T-helper 1 cell treated with Interleukin-12 subunit alpha and Interleukin-12 subunit beta and Interleukin-4 antibody, amounts not matched to agents 30 ng/mL and 1 ng/mL, for 36 hours (primary cell): ENCODE data around the gene TM6SF1. TPM values are rescaled to one million over a fixed set of nuclear protein-coding genes. Genes with fewer than 3 reads are reported as not detected.
"Not testable (repeated sequence)": the region's sequence is repeated elsewhere in the genome, so short reads cannot be mapped to it uniquely, and the experiment has no call there.

Experiments used
- intact Hi-C: fragments of 100-400 bp; cut with micrococcal nuclease; formaldehyde crosslinking; loops from one replicate; pipeline ENCODE4 v1.15.1; 2024
- total RNA-seq: library from RNA; stranded (reverse); gene quantifications from 2 replicates; pipeline ENCODE4 v1.2.3, GENCODE V29; 2022

Gene TM6SF1
- 13.0 and 15.9 TPM in 2 replicates for total RNA-seq

GRCh38 chr15:83106994-83107840, at the start of gene TM6SF1:
TM6SF1 (plus strand) TSS chr15:83107645; CDS start chr15:83107681, 36 bp downstream.
- intact Hi-C loops: no loop called here

- intact Hi-C loops: no loop called here
These were observed 49.6 kb upstream of the TM6SF1 start for GRCh38 chr15:83057696-83058376.

- intact Hi-C loops: loop anchor here (2.0 kb wide), 1 partner anchor 13 kb away; no protein-coding TSS in a partner anchor
These were observed 45.8 kb upstream of the TM6SF1 start for GRCh38 chr15:83061680-83062079.

GRCh38 chr15:83062768-83063180, 44.7 kb upstream of the TM6SF1 start:
- intact Hi-C loops: loop anchor here (2.0 kb wide), 1 partner anchor 14 kb away; no protein-coding TSS in a partner anchor

- intact Hi-C loops: loop anchor here (2.0 kb wide), 1 partner anchor 15 kb away; no protein-coding TSS in a partner anchor
These were observed 43.9 kb upstream of the TM6SF1 start for GRCh38 chr15:83063551-83063950.

- intact Hi-C loops: loop anchor here (1.0 to 5.0 kb wide), 3 partner anchors 43 to 358 kb away; partner anchors contain the start of gene AP3B2
These were observed 42.6 kb upstream of the TM6SF1 start for GRCh38 chr15:83064859-83065258.

- intact Hi-C loops: loop anchor here (1.0 to 5.0 kb wide), 3 partner anchors 43 to 358 kb away; partner anchors contain the start of gene AP3B2
These were observed 42.0 kb upstream of the TM6SF1 start for GRCh38 chr15:83065431-83065830.

- intact Hi-C loops: loop anchor here (1.0 to 5.0 kb wide), 6 partner anchors 55 to 1019 kb away; partner anchors contain the start of genes AP3B2, C15orf40, MEX3B and RAMAC
These were observed 41.3 kb upstream of the TM6SF1 start for GRCh38 chr15:83066034-83066733.

GRCh38 chr15:83066734-83067637, 40.5 kb upstream of the TM6SF1 start, which contains the start of gene BTBD1:
BTBD1 (minus strand) TSS chr15:83067252; CDS start chr15:83067151, 101 bp downstream.
- intact Hi-C loops: loop anchor here (1.0 to 5.0 kb wide), 8 partner anchors 56 to 1020 kb away; partner anchors contain the start of genes AP3B2, C15orf40, HDGFL3 and MEX3B

GRCh38 chr15:83067638-83067962, 39.8 kb upstream of the TM6SF1 start:
- intact Hi-C loops: loop anchor here (1.0 to 5.0 kb wide), 6 partner anchors 140 to 1021 kb away; partner anchors contain the start of genes AP3B2, HDGFL3, MEX3B and RPS17

- intact Hi-C loops: loop anchor here (5.0 kb wide), 1 partner anchor 361 kb away; the partner anchor contains the start of gene AP3B2
These were observed 39.4 kb upstream of the TM6SF1 start for GRCh38 chr15:83068054-83068453.

GRCh38 chr15:83069211-83069642, 38.2 kb upstream of the TM6SF1 start:
- intact Hi-C loops: loop anchor here (5.0 kb wide), 1 partner anchor 362 kb away; the partner anchor contains the start of gene AP3B2

- intact Hi-C loops: no loop called here
These were observed 29.8 kb upstream of the TM6SF1 start for GRCh38 chr15:83077491-83078230.

- intact Hi-C loops: no loop called here
These were observed 28.7 kb upstream of the TM6SF1 start for GRCh38 chr15:83078712-83079111.

GRCh38 chr15:83081256-83082014, 26.0 kb upstream of the TM6SF1 start:
- intact Hi-C loops: no loop called here

- intact Hi-C loops: no loop called here
These were observed 24.6 kb upstream of the TM6SF1 start for GRCh38 chr15:83082730-83083386.

- intact Hi-C loops: not testable (repeated sequence)
These were observed 22.0 kb upstream of the TM6SF1 start for GRCh38 chr15:83085461-83085860.
